Hair follicle dermal papilla cell (primary cell): ENCODE data around the gene SERPINA5. TPM values are rescaled to one million over a fixed set of nuclear protein-coding genes. Genes with fewer than 3 reads are reported as not detected.

Experiments used
- total RNA-seq: library from RNA; depleted of rRNA; stranded (reverse); fragments of >200 nt; gene quantifications from 2 replicates; pipeline ENCODE4 v1.2.3, GENCODE V29; 2012

The SERPINA5 gene
- total RNA-seq, result not detected in 2 replicates

DNA sequence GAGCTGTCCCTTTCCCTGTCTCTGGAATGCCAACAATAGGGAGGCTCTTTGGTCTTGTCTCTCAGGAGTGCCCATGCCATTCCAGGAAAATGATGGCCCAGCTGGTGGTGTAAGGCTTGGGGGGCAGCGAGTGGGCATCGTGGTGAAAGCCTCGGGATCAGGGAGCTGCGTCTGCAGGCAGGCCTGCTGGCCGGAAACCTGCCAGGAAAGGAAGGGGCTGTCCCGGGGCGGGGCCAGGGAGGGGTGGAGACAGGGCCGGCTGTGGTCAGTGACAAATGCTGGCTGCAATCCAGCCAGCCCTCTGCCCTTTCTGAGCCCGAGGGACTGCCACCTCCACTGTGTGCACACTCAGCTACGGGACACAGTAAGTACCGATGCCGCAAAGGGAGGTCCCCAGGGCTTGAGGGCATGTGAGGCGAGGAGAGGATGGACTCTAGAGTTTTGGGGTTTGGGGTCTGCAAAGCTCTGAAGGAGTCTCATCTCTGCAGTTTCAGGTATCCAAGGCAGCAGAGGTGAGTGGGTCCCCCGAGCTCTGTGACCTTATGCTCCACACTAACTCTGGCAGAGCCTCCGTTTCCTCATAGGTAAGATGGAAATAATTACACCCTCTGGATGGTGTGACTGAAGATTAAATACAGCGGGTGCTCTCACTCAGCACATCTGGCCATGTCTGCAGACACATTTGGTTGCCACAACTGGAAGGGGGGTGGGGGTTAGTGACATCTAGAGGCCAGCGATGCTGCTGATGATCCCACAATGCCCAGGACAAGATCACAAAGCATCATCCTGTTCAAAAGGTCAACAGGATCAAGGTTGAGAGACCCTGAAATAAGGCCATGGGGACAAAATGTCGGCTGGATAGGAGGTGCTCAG lies at the start of gene SERPINA5:
Gene SERPINA5, plus strand, starts transcription at position 300 of the 873 bp plus-strand sequence. CDS start 5,937 bp downstream, outside the sequence.

GRCh38 chr14:94560751-94561655 lies 20.2 kb upstream of the SERPINA5 start, which contains the start of gene SERPINA4:
Gene SERPINA4, plus strand, starts transcription at chr14:94561442. Its CDS starts 2,041 bp downstream, at chr14:94563483.

GRCh38 chr14:94612174-94612573 lies 30.9 kb downstream of the SERPINA5 start, which contains the start of gene SERPINA3:
Gene SERPINA3, plus strand, starts transcription at chr14:94612391. Its CDS starts 2,051 bp downstream, at chr14:94614442.

Other genes starting within 250 kb of the SERPINA5 start
- not detected in 2 replicates for gene SERPINA2, start 214.7 kb upstream of the SERPINA5 start, total RNA-seq
- gene SERPINA1, start 192.8 kb upstream of the SERPINA5 start, total RNA-seq, result 0.36 TPM in 1 of 2 replicates, not detected in the other
- not detected in 2 replicates for gene SERPINA11, start 128.6 kb upstream of the SERPINA5 start, total RNA-seq
- gene SERPINA9, start 105.2 kb upstream of the SERPINA5 start, total RNA-seq, result not detected in 2 replicates
- gene SERPINA12, start 72.0 kb upstream of the SERPINA5 start, total RNA-seq, result not detected in 2 replicates
- not detected in 2 replicates for gene SERPINA4, start 20.0 kb upstream of the SERPINA5 start, total RNA-seq
- gene SERPINA3, start 31.0 kb downstream of the SERPINA5 start, total RNA-seq, result 0.49 and 0.85 TPM in 2 replicates
- 0.97 TPM in 1 of 2 replicates, not detected in the other for gene GSC, start 188.7 kb downstream of the SERPINA5 start, total RNA-seq